ENCODE measurements around the gene BARHL1.

BARHL1 gene

DNA sequence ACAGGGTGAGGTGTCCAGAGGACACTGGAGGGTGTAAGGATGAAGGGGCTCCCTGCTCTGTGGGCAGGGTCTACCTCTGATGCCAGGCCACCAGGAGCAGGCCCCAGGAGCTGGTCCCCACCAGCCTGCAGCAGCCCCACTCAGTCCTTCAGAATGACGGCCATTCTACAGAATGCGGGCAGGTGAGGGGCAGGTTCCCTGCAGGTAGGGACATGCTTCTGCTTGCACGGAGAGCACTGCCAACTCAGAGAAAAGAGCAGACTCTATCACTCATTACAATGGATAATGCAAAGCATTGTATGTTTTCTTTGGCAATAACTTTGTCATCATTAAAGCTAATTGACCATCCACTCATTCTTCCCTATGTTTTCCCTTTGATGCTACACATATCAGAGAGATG lies 48.4 kb downstream of the BARHL1 start:
- Histone ChIP-seq H3K9me3 (ENCODE audit: insufficient read depth, low read length) (no peaks in the 10 kb centered on the region), H3K9ac (ENCODE audit: low read length) (no peak overlapping the region), H3K4me3 (ENCODE audit: insufficient read depth, low read length, poor library complexity, severe bottlenecking) (no peak overlapping the region), H3K4me2 (ENCODE audit: low read depth, low read length, poor library complexity, severe bottlenecking) (no peak overlapping the region), H3K27me3 (ENCODE audit: low read length) (no peaks in the 10 kb centered on the region), H3K9me2 (replicated peaks; ENCODE audit: insufficient read depth, low read length) (no peaks in the 10 kb centered on the region), H3K36me3 (ENCODE audit: low read length) (no peaks in the 10 kb centered on the region), H4K20me1 (ENCODE audit: low read depth, low read length) (no peaks in the 10 kb centered on the region), H3F3A (ENCODE audit: insufficient read depth) (no peaks in the 10 kb centered on the region), H3K27ac (ENCODE audit: low read depth, low read length) (no peak overlapping the region), H2AFZ (ENCODE audit: low read depth, low read length, severe bottlenecking) (no peak overlapping the region), H3K79me2 (ENCODE audit: insufficient read depth, low read length) (no peaks in the 10 kb centered on the region)
- TF ChIP-seq CTCF (IDR thresholded peaks at IDR 0.05; ENCODE audit: insufficient read depth, low read length, poor library complexity, severe bottlenecking) (no peak), EZH2phosphoT487 (conservative IDR thresholded peaks at IDR 0.05; ENCODE audit: low read length) (no peak)

DNA sequence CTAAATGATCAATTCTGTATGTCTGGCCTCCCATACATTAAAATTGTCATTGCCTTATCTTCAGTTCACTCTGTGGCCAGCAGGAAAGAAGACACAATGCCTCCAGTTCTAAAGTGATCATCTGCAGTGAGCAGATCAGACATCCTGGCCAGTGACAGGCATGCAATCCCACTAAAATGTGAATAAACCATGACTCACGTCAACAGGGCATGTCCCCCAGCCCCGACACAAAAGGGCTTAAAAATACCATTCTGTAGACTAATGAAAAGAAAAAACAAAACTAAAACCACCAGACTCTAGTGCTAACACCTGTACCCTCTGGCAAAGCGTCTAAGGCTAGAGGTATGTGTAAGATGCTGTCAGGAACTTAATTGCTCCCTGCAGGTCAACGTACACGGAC lies 48.9 kb downstream of the BARHL1 start:
- H3K36me3 ChIP-seq (ENCODE audit: low read length): no peaks in the 10 kb centered on the region
- no peaks in the 10 kb centered on the region for H3F3A ChIP-seq (ENCODE audit: insufficient read depth)
- H3K4me2 ChIP-seq (ENCODE audit: low read depth, low read length, poor library complexity, severe bottlenecking): no peak overlapping the region
- no peak overlapping the region for H2AFZ ChIP-seq (ENCODE audit: low read depth, low read length, severe bottlenecking)
- H3K9ac ChIP-seq (ENCODE audit: low read length): no peak overlapping the region
- H3K79me2 ChIP-seq (ENCODE audit: insufficient read depth, low read length): no peaks in the 10 kb centered on the region
- H3K9me2 ChIP-seq (replicated peaks; ENCODE audit: insufficient read depth, low read length): no peaks in the 10 kb centered on the region
- no peaks in the 10 kb centered on the region for H4K20me1 ChIP-seq (ENCODE audit: low read depth, low read length)
- H3K27ac ChIP-seq (ENCODE audit: low read depth, low read length): no peak overlapping the region
- H3K9me3 ChIP-seq (ENCODE audit: insufficient read depth, low read length): no peaks in the 10 kb centered on the region
- TF ChIP-seq CTCF (IDR thresholded peaks at IDR 0.05; ENCODE audit: insufficient read depth, low read length, poor library complexity, severe bottlenecking) (no peak), EZH2phosphoT487 (conservative IDR thresholded peaks at IDR 0.05; ENCODE audit: low read length) (no peak)
- H3K4me3 ChIP-seq (ENCODE audit: insufficient read depth, low read length, poor library complexity, severe bottlenecking): no peak overlapping the region
- no peaks in the 10 kb centered on the region for H3K27me3 ChIP-seq (ENCODE audit: low read length)

DNA sequence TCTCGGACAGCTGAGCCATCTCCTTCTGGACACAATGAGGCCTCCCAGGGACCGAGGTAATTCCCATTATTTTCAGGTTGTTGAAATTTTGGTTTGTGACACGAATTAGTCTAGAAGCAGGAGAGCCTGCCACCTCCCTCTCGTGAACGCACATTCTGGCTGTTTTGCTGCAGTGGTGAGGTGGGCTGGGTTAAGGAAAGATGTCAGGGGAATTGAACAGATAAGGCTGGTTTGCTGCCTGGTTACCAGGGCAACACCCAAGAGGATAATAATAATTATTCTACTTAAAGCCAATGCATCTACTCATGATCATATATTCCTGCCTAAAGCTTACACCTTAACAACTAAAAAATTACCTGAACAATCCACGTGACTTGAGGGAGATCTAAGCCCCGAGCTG lies 49.3 kb downstream of the BARHL1 start:
- H3K36me3 ChIP-seq (ENCODE audit: low read length): no peaks in the 10 kb centered on the region
- H2AFZ ChIP-seq (ENCODE audit: low read depth, low read length, severe bottlenecking): no peak overlapping the region
- no peak overlapping the region for H3K27ac ChIP-seq (ENCODE audit: low read depth, low read length)
- no peaks in the 10 kb centered on the region for H3K9me3 ChIP-seq (ENCODE audit: insufficient read depth, low read length)
- no peaks in the 10 kb centered on the region for H4K20me1 ChIP-seq (ENCODE audit: low read depth, low read length)
- no peak overlapping the region for H3K4me3 ChIP-seq (ENCODE audit: insufficient read depth, low read length, poor library complexity, severe bottlenecking)
- H3K27me3 ChIP-seq (ENCODE audit: low read length): no peaks in the 10 kb centered on the region
- no peaks in the 10 kb centered on the region for H3K9me2 ChIP-seq (replicated peaks; ENCODE audit: insufficient read depth, low read length)
- TF ChIP-seq CTCF (IDR thresholded peaks at IDR 0.05; ENCODE audit: insufficient read depth, low read length, poor library complexity, severe bottlenecking) (no peak), EZH2phosphoT487 (conservative IDR thresholded peaks at IDR 0.05; ENCODE audit: low read length) (no peak)
- H3F3A ChIP-seq (ENCODE audit: insufficient read depth): no peaks in the 10 kb centered on the region
- no peak overlapping the region for H3K9ac ChIP-seq (ENCODE audit: low read length)
- H3K79me2 ChIP-seq (ENCODE audit: insufficient read depth, low read length): no peaks in the 10 kb centered on the region
- no peak overlapping the region for H3K4me2 ChIP-seq (ENCODE audit: low read depth, low read length, poor library complexity, severe bottlenecking)

All from SU-DHL-6 (cell line).